ENCODE measurements around the gene FHAD1. TPM values are rescaled to one million over a fixed set of nuclear protein-coding genes. Genes with fewer than 3 reads are reported as not detected.

The FHAD1 gene
- total RNA-seq, 1 experiment from 2014 or later = 0.45 TPM

DNA sequence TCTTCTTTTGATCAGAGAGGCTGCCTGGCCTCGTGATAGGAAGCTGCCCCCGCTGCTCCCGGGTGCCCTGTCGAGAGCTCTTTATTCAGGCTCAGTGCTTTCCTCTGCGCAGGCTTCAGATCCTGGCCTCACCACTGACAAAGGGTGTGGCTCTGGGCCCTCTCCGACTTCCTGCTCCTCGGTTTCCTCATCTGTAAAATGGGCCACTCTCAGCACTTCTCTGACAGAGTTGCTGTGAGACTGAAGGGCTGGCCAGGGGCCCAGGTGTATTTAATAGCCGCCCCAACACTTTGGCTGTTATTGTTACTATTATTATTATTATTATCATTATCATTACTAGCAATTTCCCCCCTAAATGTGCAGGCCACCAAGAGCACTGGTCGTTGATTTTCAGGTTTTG, 101.6 kb downstream of the FHAD1 start:
- no peak overlapping the region for H2AFZ ChIP-seq (ENCODE audit: low read length)
- H3K79me2 ChIP-seq (ENCODE audit: low read length) = no peaks in the 10 kb centered on the region
- DNase-seq = no peak
- H4K20me1 ChIP-seq (ENCODE audit: insufficient read depth, low read depth, low read length) = no peaks in the 10 kb centered on the region
- H3K27ac ChIP-seq (ENCODE audit: low read length) = no peak overlapping the region
- H3K27me3 ChIP-seq (ENCODE audit: low read length) = no peaks in the 10 kb centered on the region
- H3K4me2 ChIP-seq (ENCODE audit: low read depth, low read length, poor library complexity, severe bottlenecking) = no peak overlapping the region
- H3K9me2 ChIP-seq (replicated peaks; ENCODE audit: insufficient read depth, low read length) = no peaks in the 10 kb centered on the region
- H3K4me3 ChIP-seq (ENCODE audit: low read length) = no peak overlapping the region
- no peak overlapping the region for H3K9ac ChIP-seq (ENCODE audit: low read length)
- H3K36me3 ChIP-seq (ENCODE audit: insufficient read depth, low read length) = no peaks in the 10 kb centered on the region
- no peaks in the 10 kb centered on the region for H3K9me3 ChIP-seq (ENCODE audit: low read length)
- no peaks in the 10 kb centered on the region; the same call in 1 of the 2 replicates for H3K4me1 ChIP-seq (ENCODE audit: low read length)

DNA sequence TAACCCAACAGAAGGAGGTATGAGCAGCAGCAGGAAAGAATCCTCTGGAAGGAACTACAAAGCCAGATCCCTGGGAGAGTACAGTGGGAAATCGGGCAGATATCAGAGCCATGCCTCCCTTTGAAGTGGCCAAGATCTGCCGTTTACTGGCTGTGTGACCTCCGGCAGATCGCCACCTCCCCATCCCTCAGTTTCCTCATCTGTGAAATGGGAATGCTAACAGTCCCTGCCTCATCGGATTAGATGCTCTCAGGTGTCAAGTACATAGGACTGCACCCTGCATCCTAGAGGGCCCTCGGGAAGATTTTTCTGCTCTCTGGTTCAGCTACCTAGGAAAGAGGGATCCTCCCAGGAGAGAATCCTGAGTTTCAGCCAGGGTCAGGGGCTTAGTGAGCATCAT, 102.1 kb downstream of the FHAD1 start:
- no peak overlapping the region for H3K4me3 ChIP-seq (ENCODE audit: low read length)
- no peak overlapping the region for H2AFZ ChIP-seq (ENCODE audit: low read length)
- H3K79me2 ChIP-seq (ENCODE audit: low read length) = no peaks in the 10 kb centered on the region
- no peaks in the 10 kb centered on the region for H3K36me3 ChIP-seq (ENCODE audit: insufficient read depth, low read length)
- H3K4me1 ChIP-seq (ENCODE audit: low read length) = no peaks in the 10 kb centered on the region; the same call in 1 of the 2 replicates
- no peak for DNase-seq
- no peaks in the 10 kb centered on the region for H3K9me2 ChIP-seq (replicated peaks; ENCODE audit: insufficient read depth, low read length)
- H3K9ac ChIP-seq (ENCODE audit: low read length) = no peak overlapping the region
- no peaks in the 10 kb centered on the region for H4K20me1 ChIP-seq (ENCODE audit: insufficient read depth, low read depth, low read length)
- no peak overlapping the region for H3K4me2 ChIP-seq (ENCODE audit: low read depth, low read length, poor library complexity, severe bottlenecking)
- no peaks in the 10 kb centered on the region for H3K27me3 ChIP-seq (ENCODE audit: low read length)
- no peak overlapping the region for H3K27ac ChIP-seq (ENCODE audit: low read length)
- no peaks in the 10 kb centered on the region for H3K9me3 ChIP-seq (ENCODE audit: low read length)

DNA sequence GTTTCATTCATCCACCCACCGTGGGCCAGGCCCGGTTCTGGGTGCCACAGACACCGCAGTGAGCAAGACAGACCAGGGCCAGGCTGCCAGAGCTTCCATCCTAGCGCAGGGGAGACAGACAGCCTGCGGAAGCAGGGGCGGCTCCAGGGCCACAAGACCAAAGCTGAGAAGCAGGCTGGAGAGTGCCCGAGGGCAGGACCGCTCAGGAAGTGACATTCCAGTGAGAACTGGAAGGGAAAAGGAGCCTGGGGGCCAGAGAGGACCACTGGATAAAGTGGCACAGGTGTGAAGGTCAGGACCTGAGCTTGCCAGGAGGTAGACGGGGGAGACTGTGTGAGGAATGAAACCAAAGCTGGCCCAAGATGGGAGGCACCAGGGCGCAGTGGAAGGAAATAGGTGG, 103.1 kb downstream of the FHAD1 start:
- no peaks in the 10 kb centered on the region for H3K36me3 ChIP-seq (ENCODE audit: insufficient read depth, low read length)
- no peaks in the 10 kb centered on the region for H3K27me3 ChIP-seq (ENCODE audit: low read length)
- no peak overlapping the region for H3K4me3 ChIP-seq (ENCODE audit: low read length)
- no peaks in the 10 kb centered on the region; the same call in 1 of the 2 replicates for H3K4me1 ChIP-seq (ENCODE audit: low read length)
- no peak overlapping the region for H2AFZ ChIP-seq (ENCODE audit: low read length)
- H3K27ac ChIP-seq (ENCODE audit: low read length) = no peak overlapping the region
- no peaks in the 10 kb centered on the region for H3K9me2 ChIP-seq (replicated peaks; ENCODE audit: insufficient read depth, low read length)
- no peaks in the 10 kb centered on the region for H3K9me3 ChIP-seq (ENCODE audit: low read length)
- H3K79me2 ChIP-seq (ENCODE audit: low read length) = no peaks in the 10 kb centered on the region
- no peaks in the 10 kb centered on the region for H4K20me1 ChIP-seq (ENCODE audit: insufficient read depth, low read depth, low read length)
- H3K9ac ChIP-seq (ENCODE audit: low read length) = no peak overlapping the region
- no peak overlapping the region for H3K4me2 ChIP-seq (ENCODE audit: low read depth, low read length, poor library complexity, severe bottlenecking)
- DNase-seq = no peak

DNA sequence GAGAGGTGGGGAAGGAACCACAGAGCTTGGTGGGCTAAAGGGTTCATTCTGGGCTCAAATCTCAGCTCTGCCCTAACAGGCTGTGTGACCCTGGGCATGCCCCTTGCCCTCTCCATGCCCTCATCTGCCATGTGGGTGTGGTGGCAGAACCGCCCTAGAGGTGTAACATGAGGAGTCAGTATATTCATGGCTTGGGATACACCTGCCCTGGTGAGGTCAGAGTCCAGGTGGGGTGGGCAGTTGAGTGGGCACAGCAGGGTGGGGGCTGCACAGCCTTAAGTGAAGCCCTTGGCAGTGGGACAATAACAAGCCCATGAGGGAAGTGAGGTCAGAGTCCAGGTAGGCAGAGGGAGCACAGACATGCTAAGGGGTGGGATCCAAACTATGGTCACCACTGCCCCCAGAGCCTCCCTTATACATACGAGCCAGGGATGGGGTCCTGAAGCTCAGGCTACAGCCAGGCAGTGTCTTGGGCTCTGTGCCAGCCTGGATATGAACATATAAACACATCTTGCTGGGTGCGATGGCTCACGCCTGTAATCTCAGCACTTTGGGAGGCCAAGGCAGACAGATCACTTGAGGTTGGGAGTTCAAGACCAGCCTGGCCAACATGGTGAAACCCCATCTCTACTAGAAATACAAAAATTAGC, 103.7 kb downstream of the FHAD1 start:
- Histone ChIP-seq H3K27me3 (ENCODE audit: low read length) (no peaks in the 10 kb centered on the region), H3K36me3 (ENCODE audit: insufficient read depth, low read length) (no peaks in the 10 kb centered on the region), H3K9ac (ENCODE audit: low read length) (no peak overlapping the region), H3K4me3 (ENCODE audit: low read length) (no peak overlapping the region), H2AFZ (ENCODE audit: low read length) (no peak overlapping the region), H3K4me1 (ENCODE audit: low read length) (no peaks in the 10 kb centered on the region; the same call in 1 of the 2 replicates), H3K79me2 (ENCODE audit: low read length) (no peaks in the 10 kb centered on the region), H3K27ac (ENCODE audit: low read length) (no peak overlapping the region), H3K4me2 (ENCODE audit: low read depth, low read length, poor library complexity, severe bottlenecking) (no peak overlapping the region), H3K9me2 (replicated peaks; ENCODE audit: insufficient read depth, low read length) (no peaks in the 10 kb centered on the region), H4K20me1 (ENCODE audit: insufficient read depth, low read depth, low read length) (no peaks in the 10 kb centered on the region), H3K9me3 (ENCODE audit: low read length) (no peaks in the 10 kb centered on the region)
- DNase-seq = no peak

GRCh38 chr1:15351310-15351709, 104.3 kb downstream of the FHAD1 start:
- no peak overlapping the region for H2AFZ ChIP-seq (ENCODE audit: low read length)
- no peaks in the 10 kb centered on the region for H3K9me2 ChIP-seq (replicated peaks; ENCODE audit: insufficient read depth, low read length)
- no peak for DNase-seq
- no peak overlapping the region for H3K4me2 ChIP-seq (ENCODE audit: low read depth, low read length, poor library complexity, severe bottlenecking)
- H3K27me3 ChIP-seq (ENCODE audit: low read length) = no peaks in the 10 kb centered on the region
- no peak overlapping the region for H3K4me3 ChIP-seq (ENCODE audit: low read length)
- no peaks in the 10 kb centered on the region for H3K9me3 ChIP-seq (ENCODE audit: low read length)
- no peaks in the 10 kb centered on the region for H4K20me1 ChIP-seq (ENCODE audit: insufficient read depth, low read depth, low read length)
- H3K27ac ChIP-seq (ENCODE audit: low read length) = no peak overlapping the region
- H3K4me1 ChIP-seq (ENCODE audit: low read length) = no peaks in the 10 kb centered on the region
- no peaks in the 10 kb centered on the region for H3K79me2 ChIP-seq (ENCODE audit: low read length)
- H3K9ac ChIP-seq (ENCODE audit: low read length) = no peak overlapping the region
- H3K36me3 ChIP-seq (ENCODE audit: insufficient read depth, low read length) = no peaks in the 10 kb centered on the region

DNA sequence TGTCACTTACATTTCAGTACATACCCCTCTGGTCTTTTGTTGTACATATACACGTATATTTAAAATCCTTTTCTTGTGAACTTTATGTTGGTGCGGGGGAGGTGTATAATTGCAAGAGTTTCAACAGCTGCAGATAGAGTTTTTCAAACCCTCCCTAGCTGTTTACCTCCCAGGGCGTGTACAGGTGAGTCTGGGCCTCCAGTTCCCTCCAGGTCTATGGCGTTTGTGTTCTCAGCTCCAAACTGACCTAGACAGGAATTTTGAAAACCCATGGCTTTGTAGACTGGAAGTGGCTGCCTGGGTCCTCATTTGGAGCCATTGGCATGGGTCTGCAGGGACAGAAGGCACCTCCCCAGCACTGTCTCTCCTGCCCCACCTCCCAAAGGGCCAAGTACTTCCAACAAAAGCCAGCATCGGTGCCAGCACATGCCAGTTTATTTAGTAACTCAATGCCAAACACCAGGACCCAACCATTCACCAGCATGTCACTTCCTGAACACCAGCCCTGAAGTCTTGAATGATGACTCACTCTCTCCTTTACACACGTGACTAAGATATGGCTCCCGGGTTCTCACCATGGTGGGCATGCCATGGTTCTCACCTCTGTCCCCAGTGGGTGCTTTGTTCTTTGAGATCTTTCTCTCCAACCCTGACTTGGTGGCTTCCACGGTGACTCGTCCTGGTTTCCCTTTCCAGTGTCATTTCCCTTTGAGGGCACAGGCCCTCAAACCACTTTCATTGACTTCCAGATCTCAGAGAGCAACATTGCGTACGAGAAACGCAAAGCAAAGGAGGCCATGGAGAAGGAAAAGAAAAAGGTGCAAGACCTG, 105.3 kb downstream of the FHAD1 start:
- H3K4me3 ChIP-seq (ENCODE audit: low read length) = no peak overlapping the region
- H3K9me2 ChIP-seq (replicated peaks; ENCODE audit: insufficient read depth, low read length) = no peaks in the 10 kb centered on the region
- H3K27me3 ChIP-seq (ENCODE audit: low read length) = no peaks in the 10 kb centered on the region
- H3K79me2 ChIP-seq (ENCODE audit: low read length) = no peaks in the 10 kb centered on the region
- no peak overlapping the region for H3K9ac ChIP-seq (ENCODE audit: low read length)
- H2AFZ ChIP-seq (ENCODE audit: low read length) = no peak overlapping the region
- DNase-seq = no peak
- H3K36me3 ChIP-seq (ENCODE audit: insufficient read depth, low read length) = no peaks in the 10 kb centered on the region
- H3K4me1 ChIP-seq (ENCODE audit: low read length) = no peaks in the 10 kb centered on the region
- no peak overlapping the region for H3K4me2 ChIP-seq (ENCODE audit: low read depth, low read length, poor library complexity, severe bottlenecking)
- H3K9me3 ChIP-seq (ENCODE audit: low read length) = no peaks in the 10 kb centered on the region
- H3K27ac ChIP-seq (ENCODE audit: low read length) = no peak overlapping the region
- H4K20me1 ChIP-seq (ENCODE audit: insufficient read depth, low read depth, low read length) = no peaks in the 10 kb centered on the region

DNA sequence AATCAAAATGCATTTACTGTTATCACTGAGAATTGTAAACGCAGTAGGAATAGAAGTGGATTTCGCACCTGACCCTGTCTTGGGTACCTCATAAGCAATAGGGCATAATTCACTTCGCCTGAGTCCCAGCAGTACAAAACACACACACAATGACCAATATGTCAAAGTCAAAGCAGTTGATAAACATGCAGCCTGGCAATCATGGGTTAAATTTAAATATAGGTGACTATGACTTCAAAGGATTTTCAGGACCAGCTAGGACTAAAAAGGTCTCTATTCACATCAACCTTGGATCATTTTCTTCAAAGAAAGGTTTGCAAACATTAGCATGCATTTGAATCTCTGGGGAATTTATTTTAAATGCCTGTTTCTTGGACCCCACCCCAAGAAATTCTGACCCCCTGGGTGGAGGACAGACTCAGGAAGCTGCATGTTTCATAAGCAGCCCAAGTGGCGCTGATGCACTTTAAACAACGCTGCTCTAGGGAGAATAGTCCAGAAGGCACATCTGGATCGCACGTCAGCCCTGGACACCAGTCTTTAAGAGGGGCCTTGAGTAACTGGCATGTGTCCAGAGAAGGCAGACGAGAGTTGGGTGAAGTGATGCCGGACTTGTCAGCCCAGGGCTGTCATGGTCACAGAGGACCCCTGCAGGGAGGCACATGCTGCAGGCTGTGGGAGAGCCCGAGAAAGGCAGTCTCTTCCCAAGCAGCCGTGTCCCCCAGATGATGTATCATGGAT, 107.0 kb downstream of the FHAD1 start:
- no peaks in the 10 kb centered on the region for H3K36me3 ChIP-seq (ENCODE audit: insufficient read depth, low read length)
- H2AFZ ChIP-seq (ENCODE audit: low read length) = no peak overlapping the region
- no peaks in the 10 kb centered on the region for H3K9me3 ChIP-seq (ENCODE audit: low read length)
- H3K27me3 ChIP-seq (ENCODE audit: low read length) = no peaks in the 10 kb centered on the region
- H3K4me1 ChIP-seq (ENCODE audit: low read length) = no peaks in the 10 kb centered on the region
- H4K20me1 ChIP-seq (ENCODE audit: insufficient read depth, low read depth, low read length) = no peaks in the 10 kb centered on the region
- no peak overlapping the region for H3K4me2 ChIP-seq (ENCODE audit: low read depth, low read length, poor library complexity, severe bottlenecking)
- H3K4me3 ChIP-seq (ENCODE audit: low read length) = no peak overlapping the region
- no peaks in the 10 kb centered on the region for H3K79me2 ChIP-seq (ENCODE audit: low read length)
- H3K9me2 ChIP-seq (replicated peaks; ENCODE audit: insufficient read depth, low read length) = no peaks in the 10 kb centered on the region
- DNase-seq = no peak
- H3K9ac ChIP-seq (ENCODE audit: low read length) = no peak overlapping the region
- no peak overlapping the region for H3K27ac ChIP-seq (ENCODE audit: low read length)

DNA sequence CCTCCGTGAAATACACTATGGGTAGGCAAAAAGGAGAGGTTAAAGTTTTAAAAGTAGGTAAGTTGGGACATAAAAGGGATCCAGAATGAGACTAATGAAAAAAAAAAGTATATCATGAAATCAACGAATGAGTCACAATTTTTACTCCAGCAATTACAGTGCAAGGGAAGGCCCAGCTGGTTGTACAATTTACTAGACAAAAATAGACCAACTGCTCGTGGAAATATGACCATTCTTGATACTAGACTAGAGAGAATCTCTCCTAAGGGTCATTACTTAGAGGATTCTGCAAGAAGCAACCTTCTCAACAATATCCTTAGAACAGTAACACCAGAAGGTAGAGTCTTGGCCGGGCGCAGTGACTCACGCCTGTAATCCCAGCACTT, 107.5 kb downstream of the FHAD1 start:
- Histone ChIP-seq H3K9me3 (ENCODE audit: low read length) (no peaks in the 10 kb centered on the region), H2AFZ (ENCODE audit: low read length) (no peak overlapping the region), H3K36me3 (ENCODE audit: insufficient read depth, low read length) (no peaks in the 10 kb centered on the region), H3K4me1 (ENCODE audit: low read length) (no peaks in the 10 kb centered on the region), H3K79me2 (ENCODE audit: low read length) (no peaks in the 10 kb centered on the region), H3K27me3 (ENCODE audit: low read length) (no peaks in the 10 kb centered on the region), H3K9me2 (replicated peaks; ENCODE audit: insufficient read depth, low read length) (no peaks in the 10 kb centered on the region), H3K27ac (ENCODE audit: low read length) (no peak overlapping the region), H3K4me3 (ENCODE audit: low read length) (no peak overlapping the region), H4K20me1 (ENCODE audit: insufficient read depth, low read depth, low read length) (no peaks in the 10 kb centered on the region), H3K9ac (ENCODE audit: low read length) (no peak overlapping the region), H3K4me2 (ENCODE audit: low read depth, low read length, poor library complexity, severe bottlenecking) (no peak overlapping the region)
- no peak for DNase-seq
